ENCODE data around the gene CXCL12.

Gene CXCL12

GRCh38 chr10:44335330-44336021 lies 49.4 kb downstream of the CXCL12 start:
- DNase-seq (ENCODE audit: low read depth in 3 of 3) = no peak

GRCh38 chr10:44334621-44335184 lies 50.2 kb downstream of the CXCL12 start:
- DNase-seq (ENCODE audit: low read depth in 3 of 3) = no peak

GRCh38 chr10:44334091-44334490 lies 50.8 kb downstream of the CXCL12 start:
- DNase-seq (ENCODE audit: low read depth in 3 of 3) = no peak

- no peak for DNase-seq (ENCODE audit: low read depth in 3 of 3)
Observed at GRCh38 chr10:44333511-44333910, 51.4 kb downstream of the CXCL12 start.

GRCh38 chr10:44332465-44332864 lies 52.4 kb downstream of the CXCL12 start:
- no peak for DNase-seq (ENCODE audit: low read depth in 3 of 3)

GRCh38 chr10:44330431-44330830 lies 54.5 kb downstream of the CXCL12 start:
- no peak for DNase-seq (ENCODE audit: low read depth in 3 of 3)

GRCh38 chr10:44327461-44327860 lies 57.4 kb downstream of the CXCL12 start:
- no peak for DNase-seq (ENCODE audit: low read depth in 3 of 3)
